HG02571 (cell line): ENCODE results near the gene AGMAT.
A peak's percentile ranks its signal among the peaks of the same experiment; 100 is the strongest.

Source experiments
- ATAC-seq: cut with Tn5 transposase; IDR thresholded peaks from one replicate; pipeline ENCODE4 v1.9.1; 2021; ENCODE audit warnings: mild to moderate bottlenecking, moderate library complexity; ENCODE audit not compliant: unreplicated experiment

AGMAT gene, protein sequence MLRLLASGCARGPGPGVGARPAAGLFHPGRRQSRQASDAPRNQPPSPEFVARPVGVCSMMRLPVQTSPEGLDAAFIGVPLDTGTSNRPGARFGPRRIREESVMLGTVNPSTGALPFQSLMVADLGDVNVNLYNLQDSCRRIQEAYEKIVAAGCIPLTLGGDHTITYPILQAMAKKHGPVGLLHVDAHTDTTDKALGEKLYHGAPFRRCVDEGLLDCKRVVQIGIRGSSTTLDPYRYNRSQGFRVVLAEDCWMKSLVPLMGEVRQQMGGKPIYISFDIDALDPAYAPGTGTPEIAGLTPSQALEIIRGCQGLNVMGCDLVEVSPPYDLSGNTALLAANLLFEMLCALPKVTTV

DNA sequence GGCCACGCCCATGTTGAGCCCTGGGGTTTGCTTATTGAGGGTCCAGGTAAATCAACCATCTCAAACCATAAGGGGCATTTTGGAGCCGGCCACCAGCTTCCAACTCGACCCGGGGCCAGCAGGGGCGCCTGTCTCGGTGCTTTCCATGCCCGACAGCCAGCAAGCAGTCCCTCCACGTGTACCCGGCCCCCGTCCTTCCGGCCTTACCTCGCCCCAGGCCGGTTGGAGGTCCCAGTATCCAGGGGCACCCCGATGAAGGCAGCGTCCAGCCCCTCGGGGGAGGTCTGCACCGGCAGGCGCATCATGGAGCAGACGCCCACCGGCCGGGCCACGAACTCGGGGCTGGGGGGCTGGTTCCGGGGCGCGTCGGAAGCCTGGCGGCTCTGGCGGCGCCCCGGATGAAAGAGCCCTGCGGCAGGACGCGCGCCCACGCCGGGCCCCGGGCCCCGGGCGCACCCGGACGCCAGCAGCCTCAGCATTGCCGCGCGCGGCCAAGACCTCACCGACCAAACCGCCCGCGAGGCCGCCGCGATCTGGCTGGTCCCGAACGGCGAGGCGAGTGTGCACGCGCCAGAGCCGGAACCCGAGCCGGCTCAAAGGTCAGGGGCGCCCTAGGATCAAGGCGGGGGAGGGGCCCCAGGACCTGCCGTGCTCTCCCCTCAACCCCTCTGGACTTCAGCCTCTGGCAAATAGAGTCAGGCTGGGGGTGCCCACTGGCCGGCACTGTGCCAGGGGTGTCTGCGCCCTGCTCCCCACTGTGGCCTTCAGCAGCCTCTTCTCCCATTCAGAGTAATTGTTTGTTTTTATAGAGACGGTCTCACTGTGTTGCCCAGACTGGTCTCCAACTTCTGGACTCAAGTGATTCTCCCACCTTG, at the start of gene AGMAT:
Gene AGMAT (minus strand): TSS at position 563 of the 875 bp plus-strand sequence. CDS start 84 bp downstream, at position 479.
- ATAC-seq: no peak

DNA sequence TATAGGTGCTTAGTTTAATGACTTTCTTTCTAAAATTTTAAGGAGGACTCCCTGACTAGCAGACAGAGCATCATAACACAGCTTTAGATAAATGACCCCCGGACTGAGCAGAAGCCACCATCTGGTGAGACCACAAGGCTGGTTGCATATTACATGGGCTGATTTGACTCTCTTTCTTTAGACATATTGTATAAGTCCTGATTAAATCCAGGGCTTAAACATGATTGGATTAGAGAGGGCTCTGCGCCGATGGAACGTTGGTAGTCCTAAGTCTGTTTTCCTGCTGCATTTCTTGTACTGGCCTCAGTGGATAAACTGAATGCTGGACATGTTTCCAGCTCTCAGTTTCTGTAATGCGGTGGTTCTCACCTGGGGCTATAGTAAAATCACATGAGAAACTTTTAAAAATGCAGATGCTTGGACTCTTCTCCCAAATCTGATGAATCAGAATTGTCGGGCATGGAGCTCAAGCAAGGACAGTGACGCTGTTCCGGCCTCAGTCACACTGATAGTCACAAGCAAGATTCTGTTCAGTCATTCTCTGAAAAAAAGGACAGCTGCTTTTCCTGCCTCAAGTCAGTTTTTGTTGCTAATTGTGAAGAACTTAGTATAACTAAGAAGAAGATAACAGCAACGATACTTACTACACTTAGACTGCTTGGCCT, 49.0 kb upstream of the AGMAT start:
- no peak for ATAC-seq

DNA sequence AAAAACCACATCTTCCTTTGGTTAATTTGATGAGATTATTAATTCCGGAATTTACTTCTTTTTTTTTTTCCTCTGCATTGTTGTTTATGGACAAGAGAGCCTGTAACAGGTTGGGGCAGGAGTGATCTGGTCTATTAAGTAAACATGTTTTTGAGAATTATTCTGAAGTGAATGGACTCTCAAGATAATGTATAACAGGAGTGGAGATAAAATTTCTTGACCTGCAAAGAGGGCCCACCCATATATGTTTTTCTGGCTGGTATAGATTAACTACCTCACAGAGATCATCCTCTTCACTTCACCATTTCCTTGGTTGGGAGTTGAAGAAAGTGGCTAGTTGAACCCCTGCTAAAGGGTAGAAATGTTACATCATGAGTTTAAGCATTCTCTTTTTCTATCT, 43.2 kb upstream of the AGMAT start:
- no peak for ATAC-seq

DNA sequence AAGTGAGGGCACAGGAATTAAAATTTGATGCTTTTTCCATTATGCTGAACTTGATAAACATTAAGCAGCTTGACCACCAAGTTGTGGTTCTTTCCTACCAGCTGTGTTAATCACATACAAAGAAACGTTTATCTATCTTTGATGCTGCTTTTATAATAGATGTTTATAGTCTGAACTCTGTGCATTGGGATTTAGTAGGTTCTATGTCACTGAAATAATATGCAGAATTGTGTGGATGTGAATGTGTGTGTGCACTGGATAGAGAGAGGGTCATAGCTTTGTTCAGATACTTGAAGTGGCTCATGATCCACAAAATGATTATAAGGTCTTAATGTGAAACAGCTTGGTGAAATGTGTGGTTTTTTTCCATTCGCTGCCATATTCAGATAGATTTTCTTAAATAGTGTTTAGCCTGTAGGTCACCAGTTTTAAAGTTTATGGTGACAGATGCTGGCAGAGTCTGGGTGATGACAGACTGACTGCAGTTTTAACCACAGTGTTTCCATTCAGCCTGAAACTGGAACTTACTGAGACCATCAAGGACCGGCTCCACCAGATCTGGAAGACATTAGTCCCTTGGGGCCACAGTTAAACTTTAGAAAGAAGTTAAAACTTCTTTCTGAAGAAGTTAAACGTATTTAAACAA, 42.6 kb upstream of the AGMAT start:
- ATAC-seq: peak; percentile 88

DNA sequence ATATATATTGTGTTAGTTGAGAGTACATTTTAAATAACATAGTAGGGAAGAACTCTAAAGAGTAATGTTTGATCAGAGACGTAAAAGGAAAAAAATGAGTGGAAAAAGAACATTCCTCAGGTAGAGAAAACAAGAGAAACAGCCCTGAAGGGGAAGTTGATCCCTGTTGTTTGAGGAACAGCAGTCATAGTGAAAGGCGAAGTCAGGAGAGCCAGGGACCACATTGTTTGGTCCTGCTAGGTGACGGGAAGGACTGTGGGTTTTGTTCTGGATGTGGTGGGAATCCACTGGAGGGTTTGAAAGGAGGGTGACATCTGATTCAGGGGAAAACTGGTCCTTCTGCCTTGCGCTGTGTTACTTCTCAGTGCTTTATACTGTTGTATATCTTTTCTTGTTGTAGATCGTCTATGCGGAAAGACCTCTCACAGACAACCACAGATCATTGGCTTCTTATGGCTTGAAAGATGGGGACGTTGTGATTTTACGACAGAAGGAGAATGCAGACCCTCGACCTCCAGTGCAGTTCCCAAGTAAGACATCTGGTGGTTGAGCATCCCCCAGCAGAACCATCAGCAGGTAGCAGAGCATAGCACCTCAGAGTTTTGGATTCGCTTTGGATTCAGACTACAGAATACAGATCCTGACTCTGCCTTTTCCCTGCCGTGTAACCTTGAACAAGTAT, 41.6 kb upstream of the AGMAT start:
- ATAC-seq: no peak

DNA sequence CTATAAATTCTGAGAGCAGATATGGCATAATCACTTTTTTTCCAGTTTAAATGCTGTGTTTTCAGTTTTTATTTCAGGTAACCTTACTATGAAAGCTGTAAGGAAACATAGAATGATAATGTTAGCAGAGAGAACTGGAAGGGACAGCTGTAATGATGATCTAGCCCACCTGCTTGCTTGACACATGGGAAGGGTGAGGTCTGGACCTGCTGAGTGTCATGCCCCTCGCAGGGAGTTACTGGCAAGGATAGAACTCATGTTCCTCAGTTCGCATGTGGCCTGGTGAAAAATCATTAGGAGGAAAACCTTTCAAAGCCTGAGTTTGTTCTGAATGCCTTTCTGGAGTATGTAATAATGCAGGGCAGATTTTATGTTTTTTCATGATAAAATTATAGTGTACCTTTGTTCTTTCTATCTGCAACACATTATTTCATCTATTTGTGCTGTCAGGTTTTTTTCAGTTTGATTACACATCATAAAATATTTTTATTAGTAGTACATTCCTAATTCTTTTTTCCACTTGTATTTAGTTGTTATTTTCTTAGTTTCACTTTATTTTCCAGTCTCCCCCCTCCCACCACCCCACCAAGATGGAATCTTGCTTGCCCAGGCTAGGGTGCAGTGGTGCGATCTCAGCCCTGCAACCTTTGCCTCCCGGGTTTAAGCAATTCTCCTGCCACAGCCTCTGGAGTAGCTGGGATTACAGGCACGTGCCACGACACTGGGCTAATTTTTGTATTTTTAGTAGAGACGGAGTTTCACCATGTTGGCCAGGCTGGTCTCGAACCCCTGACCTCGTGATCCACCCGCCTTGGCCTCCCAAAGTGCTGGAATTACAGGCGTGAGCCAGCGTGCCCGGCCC, 40.4 kb upstream of the AGMAT start:
- no peak for ATAC-seq

DNA sequence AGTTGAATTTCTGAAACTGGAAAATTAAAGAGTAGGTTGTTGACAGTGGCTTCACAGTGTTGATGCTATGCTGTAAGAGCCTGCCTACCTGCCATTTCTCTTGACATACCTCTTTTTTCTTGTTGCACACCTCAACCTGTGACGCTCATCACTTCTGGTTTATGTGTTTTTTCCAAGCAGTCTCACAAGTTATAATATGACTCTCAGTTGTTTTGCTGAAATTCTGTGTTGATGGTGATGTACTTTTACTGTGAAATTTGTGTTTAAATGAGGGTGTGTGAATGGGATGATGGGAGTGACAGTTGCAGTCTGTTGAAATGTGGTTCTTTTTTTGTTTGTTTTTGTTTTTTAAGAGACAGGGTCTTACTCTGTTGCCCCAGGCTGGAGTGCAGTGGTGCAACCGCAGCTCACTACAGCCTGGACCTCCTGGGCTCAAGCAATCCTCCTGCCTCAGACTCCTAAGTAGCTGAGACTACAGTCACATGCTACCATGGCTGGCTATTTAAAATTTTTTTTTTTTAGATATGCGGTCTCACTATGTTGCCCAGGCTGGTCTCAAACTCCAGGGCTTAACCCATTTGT, 39.4 kb upstream of the AGMAT start:
- ATAC-seq: no peak

DNA sequence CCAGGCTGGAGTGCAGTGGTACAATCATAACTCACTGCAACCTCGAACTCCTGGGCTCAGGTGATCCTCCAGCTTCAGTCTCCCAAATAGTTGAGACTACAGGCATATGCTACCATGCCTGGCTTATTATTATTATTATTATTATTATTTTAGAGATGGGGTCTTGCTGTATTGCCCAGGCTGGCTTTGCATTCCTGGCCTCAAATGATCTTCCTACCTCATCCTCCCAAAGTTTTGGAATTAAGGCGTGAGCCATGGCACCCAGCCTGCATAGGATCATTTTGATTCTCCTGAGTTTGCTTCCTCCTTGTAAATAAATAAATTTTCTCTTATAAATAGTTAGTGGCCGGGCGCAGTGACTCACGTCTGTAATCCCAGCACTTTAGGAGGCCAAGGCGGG, 38.6 kb upstream of the AGMAT start:
- no peak for ATAC-seq

DNA sequence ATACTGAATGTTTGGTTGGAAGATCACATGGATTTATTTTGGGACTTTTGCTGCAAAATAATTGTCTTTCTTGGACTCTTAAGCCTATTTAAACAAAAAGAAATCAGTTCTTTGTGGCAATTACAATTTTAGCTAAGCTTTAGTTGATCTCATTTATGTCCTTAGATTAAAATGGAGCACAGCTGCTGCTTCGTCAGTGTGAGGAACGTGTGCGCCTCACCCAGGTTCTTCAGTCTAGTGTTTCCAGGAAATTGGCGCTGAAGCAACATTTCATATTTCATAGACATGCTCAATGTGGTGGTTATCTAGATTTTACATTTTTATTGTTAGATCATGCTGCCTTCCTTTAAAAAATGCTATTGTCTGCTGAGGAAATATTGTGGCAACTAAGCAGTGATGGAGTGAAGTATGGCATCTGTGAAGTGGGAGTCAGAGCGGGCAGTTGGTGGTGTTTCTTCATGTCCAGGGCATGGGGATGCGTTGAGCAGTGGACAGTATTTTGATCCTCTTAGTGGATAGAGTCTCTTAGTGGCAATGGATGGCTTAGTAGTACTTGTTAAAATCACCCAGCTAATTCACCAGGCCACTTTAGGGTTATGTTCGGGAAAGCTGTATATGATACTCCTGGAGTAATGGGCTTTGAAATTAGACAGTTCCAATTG, 38.0 kb upstream of the AGMAT start:
- no peak for ATAC-seq

DNA sequence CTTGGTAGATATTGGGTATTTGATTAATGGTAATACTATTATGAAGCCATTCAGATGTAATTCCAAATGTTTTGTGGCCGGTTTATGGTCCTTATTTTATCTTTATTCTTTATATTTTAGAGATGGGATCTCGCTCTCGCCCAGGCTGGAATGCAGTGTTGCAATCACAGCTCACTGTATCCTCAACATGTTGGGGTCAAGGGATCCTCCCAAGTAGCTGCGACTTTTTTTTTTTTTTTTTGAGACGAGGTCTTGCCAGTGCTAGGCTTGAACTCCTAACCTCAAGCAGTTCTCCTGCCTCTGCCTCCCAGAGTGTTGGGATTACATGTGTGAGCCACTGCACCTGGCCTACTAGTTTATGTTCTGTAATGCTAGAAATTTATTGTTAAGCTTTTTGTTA, 37.1 kb upstream of the AGMAT start:
- no peak for ATAC-seq

DNA sequence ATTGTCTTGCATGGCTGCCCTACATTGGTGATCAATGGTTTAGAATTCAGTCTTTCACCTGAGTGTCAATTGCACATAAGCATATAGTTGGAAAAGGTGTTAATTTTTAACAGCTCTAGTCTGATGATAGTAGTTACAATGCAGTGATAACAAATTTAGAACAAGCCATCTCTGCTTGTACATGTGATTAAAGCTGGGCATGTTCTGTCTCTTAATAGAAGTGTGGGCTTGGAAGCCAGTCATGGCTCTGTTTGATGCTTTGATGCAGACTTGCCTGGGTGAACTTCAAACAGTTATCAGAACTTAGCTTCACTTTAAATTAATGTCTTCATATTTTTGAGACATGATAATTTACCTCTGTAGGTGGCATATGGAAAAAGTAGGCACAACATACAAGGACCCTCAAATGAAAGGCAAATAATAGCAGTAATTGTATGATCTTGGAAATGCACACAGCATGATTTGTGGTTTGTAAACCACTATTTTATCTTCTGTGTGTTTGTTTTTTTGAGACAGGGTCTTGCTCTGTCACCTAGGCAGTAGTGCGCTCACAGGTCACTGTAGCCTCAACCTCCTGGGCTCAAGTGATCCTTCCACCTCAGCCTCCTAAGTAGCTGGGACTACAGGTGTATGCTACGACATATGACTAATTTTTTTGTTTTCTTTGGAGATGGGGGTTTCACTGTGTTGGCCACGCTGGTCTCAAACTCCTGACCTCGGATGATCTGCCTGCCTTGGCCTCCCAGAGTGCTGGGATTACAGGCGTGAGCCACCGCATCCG, 36.2 kb upstream of the AGMAT start:
- no peak for ATAC-seq

DNA sequence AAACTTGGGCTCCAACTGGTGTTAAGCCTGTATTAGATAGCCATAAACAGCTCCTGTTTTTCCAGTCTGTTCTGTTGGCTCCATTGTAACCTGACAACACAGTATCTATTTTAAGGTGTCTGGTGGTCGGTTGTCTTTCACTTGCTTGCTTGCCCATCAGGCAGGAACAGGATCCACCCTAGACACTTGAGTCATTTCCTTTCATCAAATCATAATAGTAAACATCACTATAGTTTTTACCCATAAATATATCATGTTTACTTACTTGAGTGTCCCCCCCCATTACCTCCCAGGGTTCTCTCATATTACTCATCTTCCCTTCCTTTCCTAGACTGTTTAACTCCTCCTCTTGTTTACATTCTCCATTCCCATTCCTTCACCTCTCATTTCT, 35.3 kb upstream of the AGMAT start:
- no peak for ATAC-seq

DNA sequence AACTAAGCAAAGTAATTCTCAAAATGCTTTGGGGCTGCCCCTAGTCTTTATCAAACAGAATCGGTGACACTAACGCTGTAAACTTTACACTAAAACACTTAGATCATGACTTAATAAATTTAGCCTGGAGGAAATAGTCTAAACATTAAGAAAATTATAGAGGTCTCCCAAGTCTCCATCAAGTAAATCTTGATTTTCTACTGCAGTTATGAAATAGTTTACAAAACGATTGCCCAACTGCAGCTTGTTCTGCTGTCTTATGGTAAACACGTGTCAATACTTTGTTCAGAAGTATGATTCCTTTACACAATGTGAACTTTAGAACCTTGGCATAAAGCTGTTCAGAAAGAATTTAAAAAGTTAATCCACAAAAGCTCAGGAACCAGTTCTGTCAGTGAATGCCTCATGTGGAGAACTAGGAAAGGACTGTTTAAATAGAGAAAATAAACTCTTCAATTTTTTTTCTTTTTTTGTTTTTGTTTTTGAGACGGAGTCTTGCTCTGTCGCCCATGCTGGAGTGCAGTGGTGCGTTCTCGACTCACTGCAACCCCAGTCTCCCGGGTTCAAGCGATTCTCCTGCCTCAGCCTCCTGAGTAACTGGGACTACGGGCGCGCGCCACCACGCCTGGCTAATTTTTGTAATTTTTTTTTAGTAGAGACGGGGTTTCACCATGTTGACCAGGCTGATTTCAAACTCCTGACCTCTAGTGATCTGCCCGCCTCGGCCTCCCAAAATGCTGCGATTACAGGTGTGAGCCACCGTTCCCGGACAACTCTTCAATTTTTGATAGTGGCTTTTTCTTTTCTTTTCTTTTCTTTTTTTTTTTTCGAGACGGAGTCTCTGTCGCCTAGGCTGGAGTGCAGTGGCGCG, 34.0 kb upstream of the AGMAT start:
- ATAC-seq: no peak

DNA sequence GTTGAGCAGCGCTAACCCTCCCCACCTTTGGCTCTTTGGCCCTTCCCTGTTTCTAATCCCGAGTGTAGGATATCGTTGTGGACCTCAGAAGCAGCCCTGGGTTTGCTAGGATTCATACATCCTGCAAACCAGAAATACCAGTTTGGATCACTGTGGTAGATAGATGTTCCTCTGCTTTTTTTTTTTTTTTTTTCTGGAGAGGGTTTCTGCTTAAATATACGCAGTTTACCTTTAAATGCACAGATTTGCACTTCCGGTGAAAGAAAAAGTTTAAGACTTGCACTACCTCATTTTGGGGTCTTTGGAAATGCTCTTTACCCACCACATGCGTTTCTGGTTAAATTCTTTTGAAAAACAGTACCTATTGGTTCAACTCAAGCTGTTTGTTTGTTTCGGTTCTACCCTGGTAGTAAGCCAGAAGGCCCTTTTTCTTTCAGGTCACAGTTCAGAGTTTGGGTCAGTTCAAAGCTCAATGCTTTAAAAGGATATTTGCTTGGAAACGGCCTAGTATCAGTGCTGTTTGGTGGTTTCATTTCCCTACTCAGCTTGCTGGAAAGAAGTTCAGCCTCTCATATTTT, 33.3 kb upstream of the AGMAT start:
- ATAC-seq: no peak

DNA sequence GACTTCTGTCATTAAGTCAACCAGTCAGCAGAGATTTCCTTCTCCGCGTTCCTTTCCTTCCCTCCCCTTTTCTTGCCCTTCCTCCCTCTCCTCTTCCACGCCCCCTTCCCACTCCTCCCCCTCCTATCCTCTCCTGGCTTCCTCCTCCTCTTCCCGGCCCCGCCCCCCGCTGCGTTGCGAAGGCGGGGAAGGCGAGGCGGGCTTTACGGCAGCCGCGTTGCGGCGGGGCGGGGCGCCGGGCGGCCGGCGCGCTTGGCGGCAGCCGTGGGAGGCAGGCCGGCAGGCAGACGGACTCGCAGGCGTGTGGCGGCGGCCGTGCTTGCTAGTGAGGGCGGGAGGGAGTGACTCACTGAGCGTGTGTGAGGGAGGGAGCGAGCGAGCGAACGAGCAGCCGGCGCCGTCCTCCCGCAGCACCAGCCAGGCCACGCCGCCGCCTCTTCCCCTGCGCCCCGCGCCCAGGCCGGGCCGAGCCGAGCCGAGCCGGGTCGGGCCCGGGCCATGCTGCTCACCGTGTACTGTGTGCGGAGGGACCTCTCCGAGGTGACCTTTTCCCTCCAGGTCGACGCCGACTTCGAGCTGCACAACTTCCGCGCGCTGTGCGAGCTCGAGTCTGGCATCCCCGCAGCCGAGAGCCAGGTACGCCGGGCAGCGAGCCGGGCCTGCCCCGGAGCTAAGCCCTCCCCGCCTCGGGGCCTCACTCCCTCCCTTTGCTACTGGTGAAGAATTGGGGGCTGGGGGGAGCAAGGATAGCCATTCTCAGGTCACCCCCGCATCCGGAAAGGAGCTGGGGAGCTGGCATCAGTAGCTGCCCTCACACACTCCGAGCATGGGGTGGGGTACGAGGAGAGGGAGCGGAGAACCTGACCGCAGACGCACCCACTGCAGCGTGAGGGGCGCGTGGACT, 32.6 kb upstream of the AGMAT start, which contains the start of gene DDI2:
Gene DDI2 (plus strand): TSS at position 286 of the 904 bp plus-strand sequence. CDS start 213 bp downstream, at position 499.
- ATAC-seq: peak; percentile 64
